Neutrophil (primary cell): ENCODE measurements around the gene MRPL42.

Experiments
- H3K27ac ChIP-seq: fragments of 200-600 bp; sonication (generic); 2 replicates; pipeline ENCODE4 v1.5.1; 2016; ENCODE audit warnings: mild to moderate bottlenecking, moderate library complexity
- H3K27me3 ChIP-seq: fragments of 200-600 bp; sonication (generic); 2 replicates; pipeline ENCODE4 v1.6.0; 2016; ENCODE audit warnings: mild to moderate bottlenecking
- H3K36me3 ChIP-seq: fragments of 200-600 bp; sonication (generic); 2 replicates; pipeline ENCODE4 v1.5.1; 2017
- H3K4me1 ChIP-seq, 2 experiments: fragments of 200-600 bp in 1 of 2; sonication (generic) in 1 of 2; 1 replicate in 1 of 2; 2 replicates in 1 of 2; pipeline versions ENCODE4 v1.5.1 to v1.6.1; 2013 to 2016; ENCODE audit warnings: low read depth in 1 of 2, low read length in 1 of 2, mild to moderate bottlenecking in 1 of 2, moderate library complexity in 1 of 2; ENCODE audit not compliant: control insufficient read depth in 1 of 2, insufficient read depth in 1 of 2
- H3K4me3 ChIP-seq, 2 experiments: fragments of 200-600 bp in 1 of 2; sonication (generic) in 1 of 2; 1 replicate in 1 of 2; 2 replicates in 1 of 2; pipeline ENCODE4 v1.5.1; 2013 to 2016; ENCODE audit warnings: low read depth in 1 of 2, low read length in 1 of 2, mild to moderate bottlenecking in 1 of 2, moderate library complexity in 1 of 2
- H3K9me3 ChIP-seq: fragments of 200-600 bp; sonication (generic); 2 replicates; pipeline ENCODE4 v1.5.1; 2016
- CTCF ChIP-seq: fragments of 200-600 bp; sonication (generic); IDR thresholded peaks from 2 replicates; pipeline ENCODE4 v1.5.1; 2016; ENCODE audit warnings: antibody characterized with exemption

MRPL42 gene

GRCh38 chr12:93521225-93522080, 54.1 kb downstream of the MRPL42 start:
- no peaks in the 10 kb centered on the region for H3K36me3 ChIP-seq
- no peak for TF ChIP-seq CTCF

GRCh38 chr12:93524386-93525133, 57.2 kb downstream of the MRPL42 start:
- no peaks in the 10 kb centered on the region for H3K4me1 ChIP-seq
- H3K4me3 ChIP-seq, result no peak overlapping the region
- no peak for TF ChIP-seq CTCF
- no peaks in the 10 kb centered on the region for H3K27me3 ChIP-seq
- H3K9me3 ChIP-seq, result no peaks in the 10 kb centered on the region
- no peak overlapping the region for H3K27ac ChIP-seq
- H3K36me3 ChIP-seq, result no peaks in the 10 kb centered on the region

More at GRCh38 chr12:93521225-93522080, 54.1 kb downstream of the MRPL42 start:
- H3K4me3 ChIP-seq, result no peak overlapping the region
- H3K27ac ChIP-seq, result no peak overlapping the region
- no peaks in the 10 kb centered on the region for H3K27me3 ChIP-seq
- no peaks in the 10 kb centered on the region for H3K9me3 ChIP-seq
- no peaks in the 10 kb centered on the region for H3K4me1 ChIP-seq

GRCh38 chr12:93526786-93527428, 59.6 kb downstream of the MRPL42 start:
- H3K27me3 ChIP-seq, result no peaks in the 10 kb centered on the region
- H3K4me1 ChIP-seq, result peaks cover 0 to 6% of the 10 kb centered on the region in 2 experiments
- TF ChIP-seq CTCF, result no peak
- no peak overlapping the region for H3K27ac ChIP-seq
- H3K4me3 ChIP-seq, result no peak overlapping the region
- no peaks in the 10 kb centered on the region for H3K9me3 ChIP-seq
- H3K36me3 ChIP-seq, result no peaks in the 10 kb centered on the region

- no peak for TF ChIP-seq CTCF
- no peak overlapping the region for H3K27ac ChIP-seq
- H3K27me3 ChIP-seq, result no peaks in the 10 kb centered on the region
- H3K4me1 ChIP-seq, result peaks cover 0 to 6% of the 10 kb centered on the region in 2 experiments
- H3K9me3 ChIP-seq, result no peaks in the 10 kb centered on the region
- no peak overlapping the region for H3K4me3 ChIP-seq
- H3K36me3 ChIP-seq, result no peaks in the 10 kb centered on the region
Observed at GRCh38 chr12:93530358-93530757, 63.0 kb downstream of the MRPL42 start.

GRCh38 chr12:93533310-93533709, 66.0 kb downstream of the MRPL42 start:
- H3K27me3 ChIP-seq, result peaks cover 4% of the 10 kb centered on the region
- H3K27ac ChIP-seq, result no peak overlapping the region
- peaks cover 0 to 6% of the 10 kb centered on the region in 2 experiments for H3K4me1 ChIP-seq
- H3K36me3 ChIP-seq, result no peaks in the 10 kb centered on the region
- H3K9me3 ChIP-seq, result no peaks in the 10 kb centered on the region
- no peak for TF ChIP-seq CTCF
- H3K4me3 ChIP-seq, result no peak overlapping the region
